ENCODE data around the gene APOA1. TPM values are rescaled to one million over a fixed set of nuclear protein-coding genes. Genes with fewer than 3 reads are reported as not detected.
"Not testable (repeated sequence)": the region's sequence is repeated elsewhere in the genome, so short reads cannot be mapped to it uniquely, and the experiment has no call there.

The APOA1 gene
- total RNA-seq, 1 donor from 2014 or later: 189 TPM

GRCh38 chr11:116807601-116808261 is 29.7 kb downstream of the APOA1 start:
- H3K4me3 Mint-ChIP-seq (ENCODE audit: low read depth): no peak overlapping the region
- peaks cover 25% of the 10 kb centered on the region for H3K4me1 Mint-ChIP-seq (ENCODE audit: low read depth)
- peaks cover 19% of the 10 kb centered on the region for H3K27me3 Mint-ChIP-seq
- H3K9me3 Mint-ChIP-seq (ENCODE audit: low read depth): no peaks in the 10 kb centered on the region
- TF ChIP-seq CTCF (IDR thresholded peaks at IDR 0.05; ENCODE audit: unreplicated experiment): no peak
- H3K36me3 Mint-ChIP-seq (ENCODE audit: insufficient read depth): no peaks in the 10 kb centered on the region
- DNase-seq (ENCODE audit: low spot score, unreplicated experiment): no peak
- no peak overlapping the region for H3K27ac Mint-ChIP-seq

- peaks cover 22% of the 10 kb centered on the region for H3K4me1 Mint-ChIP-seq (ENCODE audit: low read depth)
- H3K36me3 Mint-ChIP-seq (ENCODE audit: insufficient read depth): no peaks in the 10 kb centered on the region
Measured at GRCh38 chr11:116804001-116804400, 33.4 kb downstream of the APOA1 start.

GRCh38 chr11:116801662-116802061 is 35.8 kb downstream of the APOA1 start:
- not testable (repeated sequence) for DNase-seq (ENCODE audit: low spot score, unreplicated experiment); H3K4me1 Mint-ChIP-seq (ENCODE audit: low read depth); H3K36me3 Mint-ChIP-seq (ENCODE audit: insufficient read depth); H3K9me3 Mint-ChIP-seq (ENCODE audit: low read depth); H3K27ac Mint-ChIP-seq; H3K4me3 Mint-ChIP-seq (ENCODE audit: low read depth)
- H3K27me3 Mint-ChIP-seq: peaks cover 13% of the 10 kb centered on the region

More at GRCh38 chr11:116804001-116804400, 33.4 kb downstream of the APOA1 start:
- H3K4me3 Mint-ChIP-seq (ENCODE audit: low read depth): no peak overlapping the region
- DNase-seq (ENCODE audit: low spot score, unreplicated experiment): no peak
- no peaks in the 10 kb centered on the region for H3K9me3 Mint-ChIP-seq (ENCODE audit: low read depth)
- peaks cover 13% of the 10 kb centered on the region for H3K27me3 Mint-ChIP-seq
- H3K27ac Mint-ChIP-seq: no peak overlapping the region
- TF ChIP-seq CTCF (IDR thresholded peaks at IDR 0.05; ENCODE audit: unreplicated experiment): no peak

GRCh38 chr11:116800610-116801009 is 36.8 kb downstream of the APOA1 start:
- no peak overlapping the region for H3K4me3 Mint-ChIP-seq (ENCODE audit: low read depth)
- no peaks in the 10 kb centered on the region for H3K36me3 Mint-ChIP-seq (ENCODE audit: insufficient read depth)
- H3K4me1 Mint-ChIP-seq (ENCODE audit: low read depth): no peaks in the 10 kb centered on the region
- no peaks in the 10 kb centered on the region for H3K9me3 Mint-ChIP-seq (ENCODE audit: low read depth)
- DNase-seq (ENCODE audit: low spot score, unreplicated experiment): no peak
- H3K27me3 Mint-ChIP-seq: peaks cover 10% of the 10 kb centered on the region
- H3K27ac Mint-ChIP-seq: no peak overlapping the region
- TF ChIP-seq CTCF (IDR thresholded peaks at IDR 0.05; ENCODE audit: unreplicated experiment): no peak

GRCh38 chr11:116798368-116798767 is 39.1 kb downstream of the APOA1 start:
- DNase-seq (ENCODE audit: low spot score, unreplicated experiment): no peak
- Mint-ChIP-seq H3K27ac (no peak overlapping the region), H3K4me1 (ENCODE audit: low read depth) (no peaks in the 10 kb centered on the region), H3K27me3 (peaks cover 3% of the 10 kb centered on the region), H3K36me3 (ENCODE audit: insufficient read depth) (no peaks in the 10 kb centered on the region), H3K4me3 (ENCODE audit: low read depth) (no peak overlapping the region), H3K9me3 (ENCODE audit: low read depth) (no peaks in the 10 kb centered on the region)
- no peak for TF ChIP-seq CTCF (IDR thresholded peaks at IDR 0.05; ENCODE audit: unreplicated experiment)

GRCh38 chr11:116797816-116798215 is 39.6 kb downstream of the APOA1 start:
- no peak overlapping the region for H3K4me3 Mint-ChIP-seq (ENCODE audit: low read depth)
- DNase-seq (ENCODE audit: low spot score, unreplicated experiment): no peak
- H3K9me3 Mint-ChIP-seq (ENCODE audit: low read depth): no peaks in the 10 kb centered on the region
- H3K27ac Mint-ChIP-seq: no peak overlapping the region
- peaks cover 5% of the 10 kb centered on the region for H3K27me3 Mint-ChIP-seq
- H3K36me3 Mint-ChIP-seq (ENCODE audit: insufficient read depth): no peaks in the 10 kb centered on the region
- no peak for TF ChIP-seq CTCF (IDR thresholded peaks at IDR 0.05; ENCODE audit: unreplicated experiment)
- H3K4me1 Mint-ChIP-seq (ENCODE audit: low read depth): peaks cover 3% of the 10 kb centered on the region

Data from progenitor cell of endocrine pancreas (in vitro differentiated cells).